Testis (tissue), 2 donors: Measurements from ENCODE around the gene MBLAC2.

Experiments
- POLR2A ChIP-seq: fragments of 450-650 bp; IDR thresholded peaks from one replicate; pipeline ENCODE4 v1.6.1; 2017; ENCODE audit warnings: antibody characterized with exemption, mild to moderate bottlenecking, moderate library complexity
- TF ChIP-seq, protein P1 (sequence below), 3 experiments: fragments of 450-650 bp in 2 of 3; fragments of 200-600 bp in 1 of 3; sonication (generic) in 1 of 3; IDR thresholded peaks; one replicate each; pipeline ENCODE4 v1.5.1; 2016 to 2019; ENCODE audit warnings: antibody characterized with exemption in 3 of 3, mild to moderate bottlenecking in 2 of 3, moderate library complexity in 1 of 3

DNA sequence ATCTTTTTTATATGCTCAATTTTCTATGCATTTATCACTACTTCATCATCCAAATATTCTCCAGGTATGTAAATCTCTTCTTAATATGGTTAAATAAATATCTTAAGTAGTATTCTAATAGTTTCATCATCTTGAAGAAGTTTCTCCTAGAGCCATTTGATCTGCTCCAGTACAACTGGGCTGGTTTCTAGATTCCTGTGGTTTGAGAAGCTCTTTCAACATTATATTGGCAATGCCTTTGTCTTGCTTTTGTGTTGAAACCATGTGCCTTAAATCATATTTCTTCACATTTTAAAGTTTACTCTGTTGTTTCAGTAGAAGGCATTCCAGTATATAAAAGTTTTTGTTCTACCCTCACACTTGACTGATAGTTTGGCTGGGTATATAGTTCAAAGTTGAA lies 27.6 kb downstream of the MBLAC2 start:
- TF ChIP-seq POLR2A, result no peak
- TF ChIP-seq, protein P1, sequence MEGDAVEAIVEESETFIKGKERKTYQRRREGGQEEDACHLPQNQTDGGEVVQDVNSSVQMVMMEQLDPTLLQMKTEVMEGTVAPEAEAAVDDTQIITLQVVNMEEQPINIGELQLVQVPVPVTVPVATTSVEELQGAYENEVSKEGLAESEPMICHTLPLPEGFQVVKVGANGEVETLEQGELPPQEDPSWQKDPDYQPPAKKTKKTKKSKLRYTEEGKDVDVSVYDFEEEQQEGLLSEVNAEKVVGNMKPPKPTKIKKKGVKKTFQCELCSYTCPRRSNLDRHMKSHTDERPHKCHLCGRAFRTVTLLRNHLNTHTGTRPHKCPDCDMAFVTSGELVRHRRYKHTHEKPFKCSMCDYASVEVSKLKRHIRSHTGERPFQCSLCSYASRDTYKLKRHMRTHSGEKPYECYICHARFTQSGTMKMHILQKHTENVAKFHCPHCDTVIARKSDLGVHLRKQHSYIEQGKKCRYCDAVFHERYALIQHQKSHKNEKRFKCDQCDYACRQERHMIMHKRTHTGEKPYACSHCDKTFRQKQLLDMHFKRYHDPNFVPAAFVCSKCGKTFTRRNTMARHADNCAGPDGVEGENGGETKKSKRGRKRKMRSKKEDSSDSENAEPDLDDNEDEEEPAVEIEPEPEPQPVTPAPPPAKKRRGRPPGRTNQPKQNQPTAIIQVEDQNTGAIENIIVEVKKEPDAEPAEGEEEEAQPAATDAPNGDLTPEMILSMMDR (IDR thresholded peaks at IDR 0.05), result no peak
